NCI-H2029 (cell line): ENCODE results near the gene PCDHA4.
A peak's percentile ranks its signal among the peaks of the same experiment; 100 is the strongest.
"Not testable (repeated sequence)": the region's sequence is repeated elsewhere in the genome, so short reads cannot be mapped to it uniquely, and the experiment has no call there.

ENCODE experiments used
- DNase-seq: peaks from one replicate; lab custom pipeline; 2025; lab: John Stamatoyannopoulos, UW

The PCDHA4 gene

DNA sequence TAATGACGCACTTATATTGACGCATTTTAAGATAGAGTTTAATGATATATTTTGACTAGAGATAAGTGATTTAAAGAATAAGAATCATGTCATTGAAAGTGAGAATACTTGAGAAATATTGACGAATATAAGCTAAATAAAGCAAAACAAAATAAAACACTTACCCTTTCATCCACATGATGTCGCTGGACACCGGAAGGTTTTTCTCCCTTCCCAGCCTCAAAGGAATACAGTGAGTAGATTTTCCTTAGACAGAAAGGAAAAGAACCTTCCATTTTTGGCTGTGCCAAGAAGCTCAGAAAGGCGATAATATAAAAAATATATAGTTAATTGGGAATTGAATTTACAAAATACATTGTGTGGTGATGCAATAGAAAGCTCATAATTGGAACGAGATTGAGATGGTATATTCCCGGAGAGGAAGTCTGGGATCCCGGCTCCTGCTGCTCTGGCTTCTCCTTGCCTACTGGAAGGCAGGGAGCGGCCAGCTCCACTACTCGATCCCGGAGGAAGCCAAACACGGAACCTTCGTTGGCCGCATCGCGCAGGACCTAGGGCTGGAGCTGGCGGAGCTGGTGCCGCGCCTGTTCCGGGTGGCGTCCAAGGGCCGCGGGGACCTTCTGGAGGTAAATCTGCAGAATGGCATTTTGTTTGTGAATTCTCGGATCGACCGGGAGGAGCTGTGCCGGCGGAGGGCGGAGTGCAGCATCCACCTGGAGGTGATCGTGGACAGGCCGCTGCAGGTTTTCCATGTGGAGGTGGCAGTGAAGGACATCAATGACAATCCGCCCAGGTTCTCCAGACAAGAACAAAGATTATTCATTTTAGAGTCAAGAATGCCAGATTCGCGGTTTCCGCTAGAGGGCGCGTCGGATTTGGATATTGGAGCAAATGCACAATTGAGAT, 14.8 kb downstream of the PCDHA4 start, which contains the start of gene PCDHA5:
Gene PCDHA5, plus strand, starts transcription at position 239 of the 906 bp plus-strand sequence.
- DNase-seq = no peak

DNA sequence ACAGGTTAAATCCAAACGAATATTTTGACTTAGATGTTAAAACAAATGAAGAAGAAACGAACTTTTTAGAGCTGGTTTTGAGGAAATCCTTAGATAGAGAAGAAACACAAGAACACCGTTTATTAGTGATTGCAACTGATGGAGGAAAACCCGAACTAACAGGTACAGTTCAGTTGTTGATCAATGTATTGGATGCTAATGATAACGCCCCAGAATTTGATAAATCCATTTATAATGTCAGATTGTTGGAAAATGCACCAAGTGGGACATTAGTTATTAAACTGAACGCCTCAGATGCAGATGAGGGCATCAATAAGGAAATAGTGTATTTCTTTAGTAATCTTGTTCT, 15.4 kb downstream of the PCDHA4 start:
- DNase-seq = no peak

DNA sequence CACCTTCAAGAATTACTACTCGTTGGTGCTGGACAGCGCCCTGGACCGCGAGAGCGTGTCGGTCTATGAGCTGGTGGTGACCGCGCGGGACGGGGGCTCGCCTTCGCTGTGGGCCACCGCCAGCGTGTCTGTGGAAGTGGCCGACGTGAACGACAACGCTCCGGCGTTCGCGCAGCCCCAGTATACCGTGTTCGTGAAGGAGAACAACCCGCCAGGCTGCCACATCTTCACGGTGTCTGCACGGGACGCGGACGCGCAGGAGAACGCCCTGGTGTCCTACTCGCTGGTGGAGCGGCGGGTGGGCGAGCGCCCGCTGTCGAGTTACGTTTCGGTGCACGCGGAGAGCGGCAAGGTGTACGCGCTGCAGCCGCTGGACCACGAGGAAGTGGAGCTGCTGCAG, 16.1 kb downstream of the PCDHA4 start:
- DNase-seq = not testable (repeated sequence)

DNA sequence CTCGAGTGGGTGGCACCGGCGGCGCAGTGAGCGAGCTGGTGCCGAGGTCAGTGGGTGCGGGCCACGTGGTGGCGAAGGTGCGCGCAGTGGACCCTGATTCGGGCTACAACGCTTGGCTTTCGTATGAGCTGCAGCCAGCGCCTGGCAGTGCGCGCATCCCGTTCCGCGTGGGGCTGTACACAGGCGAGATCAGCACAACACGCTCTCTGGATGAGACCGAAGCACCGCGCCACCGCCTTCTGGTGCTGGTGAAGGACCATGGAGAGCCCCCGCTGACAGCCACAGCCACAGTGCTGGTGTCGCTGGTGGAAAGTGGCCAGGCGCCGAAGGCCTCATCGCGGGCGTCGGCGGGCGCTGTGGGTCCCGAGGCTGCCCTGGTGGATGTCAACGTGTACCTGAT, 16.6 kb downstream of the PCDHA4 start:
- DNase-seq = no peak

DNA sequence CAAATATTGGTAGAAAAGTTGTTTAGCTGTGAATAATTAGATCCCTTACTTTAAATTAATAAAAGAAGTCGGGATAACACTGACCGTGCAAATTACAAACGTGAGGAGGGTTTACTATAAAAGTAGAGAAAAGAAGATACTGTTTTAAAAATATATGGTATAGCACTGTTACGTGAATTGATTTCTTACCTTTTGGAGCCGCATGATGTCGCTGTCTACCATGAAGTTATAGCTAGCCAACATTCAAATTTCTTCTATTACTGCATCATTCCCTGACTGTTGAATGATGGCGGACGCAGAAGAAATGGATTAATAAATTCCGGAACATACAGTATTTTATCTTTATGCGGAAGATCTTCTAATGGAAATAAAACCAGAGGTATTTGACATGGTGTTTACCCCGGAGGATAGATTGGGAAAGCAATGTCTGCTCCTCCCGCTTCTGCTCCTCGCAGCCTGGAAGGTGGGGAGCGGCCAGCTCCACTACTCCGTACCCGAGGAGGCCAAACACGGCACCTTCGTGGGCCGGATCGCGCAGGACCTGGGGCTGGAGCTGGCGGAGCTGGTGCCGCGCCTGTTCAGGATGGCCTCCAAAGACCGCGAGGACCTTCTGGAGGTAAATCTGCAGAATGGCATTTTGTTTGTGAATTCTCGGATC, 21.0 kb downstream of the PCDHA4 start, which contains the start of gene PCDHA6:
Gene PCDHA6, plus strand, starts transcription at position 257 of the 658 bp plus-strand sequence. Its CDS starts 132 bp downstream, at position 389.
- no peak for DNase-seq

DNA sequence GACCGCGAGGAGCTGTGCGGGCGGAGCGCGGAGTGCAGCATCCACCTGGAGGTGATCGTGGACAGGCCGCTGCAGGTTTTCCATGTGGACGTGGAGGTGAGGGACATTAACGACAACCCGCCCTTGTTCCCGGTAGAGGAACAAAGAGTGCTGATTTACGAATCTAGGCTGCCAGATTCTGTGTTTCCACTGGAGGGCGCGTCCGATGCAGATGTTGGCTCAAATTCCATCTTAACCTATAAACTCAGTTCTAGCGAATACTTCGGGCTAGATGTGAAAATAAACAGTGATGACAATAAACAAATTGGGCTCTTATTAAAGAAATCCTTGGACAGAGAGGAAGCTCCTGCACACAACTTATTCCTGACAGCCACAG, 21.5 kb downstream of the PCDHA4 start:
- no peak for DNase-seq

DNA sequence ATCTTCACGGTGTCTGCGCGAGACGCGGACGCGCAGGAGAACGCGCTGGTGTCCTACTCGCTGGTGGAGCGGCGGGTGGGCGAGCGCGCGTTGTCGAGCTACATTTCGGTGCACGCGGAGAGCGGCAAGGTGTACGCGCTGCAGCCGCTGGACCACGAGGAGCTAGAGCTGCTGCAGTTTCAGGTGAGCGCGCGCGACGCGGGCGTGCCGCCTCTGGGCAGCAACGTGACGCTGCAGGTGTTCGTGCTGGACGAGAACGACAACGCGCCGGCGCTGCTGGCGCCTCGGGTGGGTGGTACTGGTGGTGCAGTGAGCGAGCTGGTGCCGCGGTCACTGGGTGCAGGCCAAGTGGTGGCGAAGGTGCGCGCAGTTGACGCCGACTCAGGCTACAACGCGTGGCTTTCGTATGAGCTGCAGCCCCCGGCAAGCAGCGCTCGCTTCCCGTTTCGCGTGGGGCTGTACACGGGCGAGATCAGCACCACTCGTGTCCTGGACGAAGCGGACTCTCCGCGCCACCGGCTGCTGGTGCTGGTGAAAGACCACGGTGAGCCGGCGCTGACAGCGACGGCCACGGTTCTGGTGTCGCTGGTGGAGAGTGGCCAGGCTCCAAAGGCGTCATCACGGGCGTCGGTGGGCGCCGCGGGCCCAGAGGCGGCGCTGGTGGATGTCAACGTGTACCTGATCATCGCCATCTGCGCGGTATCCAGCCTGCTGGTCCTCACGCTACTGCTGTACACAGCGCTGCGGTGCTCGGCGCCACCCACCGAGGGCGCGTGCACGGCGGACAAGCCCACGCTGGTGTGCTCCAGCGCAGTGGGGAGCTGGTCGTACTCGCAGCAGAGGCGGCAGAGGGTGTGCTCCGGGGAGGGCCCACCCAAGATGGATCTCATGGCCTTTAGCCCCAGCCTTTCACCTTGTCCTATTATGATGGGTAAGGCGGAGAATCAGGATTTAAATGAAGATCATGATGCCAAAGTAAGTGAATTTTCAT, 22.9 kb downstream of the PCDHA4 start:
- not testable (repeated sequence) for DNase-seq

DNA sequence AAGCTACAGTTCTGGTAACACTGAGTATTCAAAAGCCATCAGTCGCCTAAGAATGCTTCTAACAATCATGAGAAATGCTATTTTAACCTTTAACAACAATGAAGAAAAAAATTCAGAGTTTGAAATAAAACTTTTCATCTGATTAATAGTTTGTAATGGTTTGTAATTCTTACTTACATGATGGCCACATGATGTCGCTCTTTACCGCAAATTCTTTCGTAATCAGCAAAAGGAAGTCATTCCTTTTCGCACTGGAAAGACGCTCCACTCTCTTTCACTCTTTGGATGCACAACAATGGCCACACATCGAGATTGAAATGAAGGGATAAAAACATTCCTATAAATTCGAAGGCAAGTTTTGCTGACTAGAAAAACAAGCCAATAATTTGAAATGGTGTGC, 27.1 kb downstream of the PCDHA4 start, which contains the start of gene PCDHA7:
Gene PCDHA7, plus strand, starts transcription at position 277 of the 400 bp plus-strand sequence. Its CDS starts 115 bp downstream, at position 392.
- no peak for DNase-seq

DNA sequence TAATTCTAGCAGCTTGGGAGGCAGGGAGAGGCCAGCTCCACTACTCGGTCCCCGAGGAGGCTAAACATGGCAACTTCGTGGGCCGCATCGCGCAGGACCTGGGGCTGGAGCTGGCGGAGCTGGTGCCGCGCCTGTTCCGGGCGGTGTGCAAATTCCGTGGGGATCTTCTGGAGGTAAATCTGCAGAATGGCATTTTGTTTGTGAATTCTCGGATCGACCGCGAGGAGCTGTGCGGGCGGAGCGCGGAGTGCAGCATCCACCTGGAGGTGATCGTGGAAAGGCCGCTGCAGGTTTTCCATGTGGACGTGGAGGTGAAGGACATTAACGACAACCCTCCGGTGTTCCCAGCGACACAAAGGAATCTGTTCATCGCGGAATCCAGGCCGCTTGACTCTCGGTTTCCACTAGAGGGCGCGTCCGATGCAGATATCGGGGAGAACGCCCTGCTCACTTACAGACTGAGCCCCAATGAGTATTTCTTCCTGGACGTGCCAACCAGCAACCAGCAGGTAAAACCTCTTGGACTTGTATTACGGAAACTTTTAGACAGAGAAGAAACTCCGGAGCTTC, 27.7 kb downstream of the PCDHA4 start:
- not testable (repeated sequence) for DNase-seq

DNA sequence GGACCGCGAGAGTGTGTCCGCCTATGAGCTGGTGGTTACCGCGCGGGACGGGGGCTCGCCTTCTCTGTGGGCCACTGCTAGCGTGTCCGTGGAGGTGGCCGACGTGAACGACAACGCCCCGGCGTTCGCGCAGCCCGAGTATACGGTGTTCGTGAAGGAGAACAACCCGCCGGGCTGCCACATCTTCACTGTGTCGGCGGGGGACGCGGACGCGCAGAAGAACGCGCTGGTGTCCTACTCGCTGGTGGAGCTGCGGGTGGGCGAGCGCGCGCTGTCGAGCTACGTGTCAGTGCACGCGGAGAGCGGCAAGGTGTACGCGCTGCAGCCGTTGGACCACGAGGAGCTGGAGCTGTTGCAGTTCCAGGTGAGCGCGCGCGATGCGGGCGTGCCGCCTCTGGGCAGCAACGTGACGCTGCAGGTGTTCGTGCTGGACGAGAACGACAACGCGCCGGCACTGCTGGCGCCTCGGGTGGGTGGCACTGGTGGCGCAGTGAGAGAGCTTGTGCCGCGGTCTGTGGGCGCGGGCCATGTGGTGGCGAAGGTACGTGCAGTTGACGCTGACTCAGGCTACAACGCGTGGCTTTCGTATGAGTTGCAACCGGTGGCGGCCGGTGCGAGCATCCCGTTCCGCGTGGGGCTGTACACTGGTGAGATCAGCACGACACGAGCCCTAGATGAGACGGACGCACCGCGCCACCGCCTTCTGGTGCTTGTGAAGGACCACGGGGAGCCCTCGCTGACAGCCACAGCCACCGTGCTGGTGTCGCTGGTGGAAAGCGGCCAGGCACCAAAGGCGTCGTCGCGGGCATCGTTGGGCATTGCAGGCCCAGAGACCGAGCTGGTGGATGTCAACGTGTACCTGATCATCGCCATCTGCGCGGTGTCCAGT, 29.0 kb downstream of the PCDHA4 start:
- no peak for DNase-seq

DNA sequence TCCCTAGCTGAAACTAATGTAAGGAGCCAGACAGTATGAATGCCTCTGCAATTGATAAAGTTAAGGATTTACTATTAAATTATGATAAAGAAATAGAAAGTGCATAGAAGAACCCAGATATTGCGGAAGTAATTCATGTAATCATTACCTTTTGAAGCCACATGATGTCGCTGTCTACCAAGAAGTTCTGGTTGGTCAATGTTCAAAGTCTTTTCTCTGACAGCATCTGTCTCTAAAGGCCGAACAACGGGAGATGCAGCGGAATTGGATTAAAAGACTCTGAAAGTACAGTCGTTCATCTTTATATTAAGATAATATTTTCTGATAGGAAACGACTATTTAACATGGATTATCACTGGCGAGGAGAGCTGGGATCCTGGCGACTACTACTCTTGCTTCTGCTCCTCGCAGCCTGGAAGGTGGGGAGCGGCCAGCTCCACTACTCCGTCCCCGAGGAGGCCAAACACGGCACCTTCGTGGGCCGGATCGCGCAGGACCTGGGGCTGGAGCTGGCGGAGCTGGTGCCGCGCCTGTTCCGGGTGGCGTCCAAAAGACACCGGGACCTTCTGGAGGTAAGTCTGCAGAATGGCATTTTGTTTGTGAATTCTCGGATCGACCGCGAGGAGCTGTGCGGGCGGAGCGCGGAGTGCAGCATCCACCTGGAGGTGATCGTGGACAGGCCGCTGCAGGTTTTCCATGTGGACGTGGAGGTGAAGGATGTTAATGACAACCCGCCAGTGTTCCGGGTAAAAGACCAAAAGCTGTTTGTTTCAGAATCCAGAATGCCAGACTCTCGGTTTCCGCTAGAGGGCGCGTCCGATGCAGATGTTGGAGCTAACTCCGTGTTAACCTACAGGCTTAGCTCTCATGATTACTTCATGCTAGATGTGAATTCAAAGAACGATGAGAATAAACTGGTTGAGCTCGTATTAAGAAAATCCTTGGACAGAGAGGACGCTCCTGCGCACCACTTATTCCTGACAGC, 34.4 kb downstream of the PCDHA4 start, which contains the start of gene PCDHA8:
Gene PCDHA8, plus strand, starts transcription at position 210 of the 985 bp plus-strand sequence. Its CDS starts 135 bp downstream, at position 345.
- DNase-seq = peak; percentile 32

DNA sequence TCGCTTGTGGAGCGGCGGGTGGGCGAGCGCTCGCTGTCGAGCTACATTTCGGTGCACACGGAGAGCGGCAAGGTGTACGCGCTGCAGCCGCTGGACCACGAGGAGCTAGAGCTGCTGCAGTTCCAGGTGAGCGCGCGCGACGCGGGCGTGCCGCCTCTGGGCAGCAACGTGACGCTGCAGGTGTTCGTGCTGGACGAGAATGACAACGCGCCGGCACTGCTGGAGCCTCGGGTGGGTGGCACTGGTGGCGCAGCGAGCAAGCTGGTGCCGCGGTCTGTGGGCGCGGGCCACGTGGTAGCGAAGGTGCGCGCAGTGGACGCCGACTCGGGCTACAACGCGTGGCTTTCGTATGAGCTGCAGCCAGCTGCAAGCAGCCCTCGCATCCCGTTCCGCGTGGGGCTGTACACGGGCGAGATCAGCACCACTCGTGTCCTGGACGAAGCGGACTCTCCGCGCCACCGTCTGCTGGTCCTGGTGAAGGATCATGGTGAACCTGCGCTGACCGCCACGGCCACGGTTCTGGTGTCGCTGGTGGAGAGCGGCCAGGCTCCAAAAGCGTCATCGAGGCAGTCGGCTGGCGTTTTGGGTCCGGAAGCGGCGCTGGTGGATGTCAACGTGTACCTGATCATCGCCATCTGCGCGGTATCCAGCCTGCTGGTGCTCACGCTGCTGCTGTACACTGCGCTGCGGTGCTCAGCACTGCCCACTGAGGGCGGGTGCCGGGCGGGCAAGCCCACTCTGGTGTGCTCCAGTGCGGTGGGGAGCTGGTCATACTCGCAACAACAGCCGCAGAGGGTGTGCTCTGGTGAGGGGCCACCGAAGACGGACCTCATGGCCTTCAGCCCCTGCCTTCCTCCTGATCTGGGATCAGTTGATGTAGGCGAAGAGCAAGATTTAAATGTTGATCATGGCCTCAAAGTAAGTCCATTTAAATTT, 36.2 kb downstream of the PCDHA4 start:
- no peak for DNase-seq

DNA sequence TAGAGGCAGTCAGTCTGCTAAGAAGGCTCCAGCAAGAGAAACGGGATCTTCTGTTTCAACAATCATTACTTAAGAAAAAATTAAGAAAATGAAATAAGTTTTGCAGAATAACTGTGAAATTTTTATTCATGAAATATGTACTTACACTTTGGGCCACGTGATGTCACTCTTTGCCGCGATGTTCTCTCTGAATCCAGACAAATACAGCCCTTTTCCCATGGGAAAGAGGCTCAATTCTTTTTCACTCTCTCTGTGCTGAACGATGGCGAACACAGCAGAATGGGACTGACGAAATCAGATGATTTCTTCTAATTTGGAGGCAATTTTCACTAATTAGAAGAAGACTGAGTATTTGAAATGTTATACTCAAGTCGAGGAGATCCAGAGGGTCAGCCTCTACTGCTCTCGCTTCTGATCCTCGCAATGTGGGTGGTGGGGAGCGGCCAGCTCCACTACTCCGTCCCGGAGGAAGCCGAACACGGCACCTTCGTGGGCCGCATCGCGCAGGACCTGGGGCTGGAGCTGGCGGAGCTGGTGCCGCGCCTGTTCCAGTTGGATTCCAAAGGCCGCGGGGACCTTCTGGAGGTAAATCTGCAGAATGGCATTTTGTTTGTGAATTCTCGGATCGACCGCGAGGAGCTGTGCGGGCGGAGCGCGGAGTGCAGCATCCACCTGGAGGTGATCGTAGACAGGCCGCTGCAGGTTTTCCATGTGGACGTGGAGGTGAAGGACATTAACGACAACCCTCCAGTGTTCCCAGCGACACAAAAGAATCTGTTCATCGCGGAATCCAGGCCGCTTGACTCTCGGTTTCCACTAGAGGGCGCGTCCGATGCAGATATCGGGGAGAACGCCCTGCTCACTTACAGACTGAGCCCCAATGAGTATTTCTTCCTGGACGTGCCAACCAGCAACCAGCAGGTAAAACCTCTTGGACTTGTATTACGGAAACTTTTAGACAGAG, 41.6 kb downstream of the PCDHA4 start, which contains the start of gene PCDHA9:
Gene PCDHA9, plus strand, starts transcription at position 244 of the 964 bp plus-strand sequence. Its CDS starts 114 bp downstream, at position 358.
- not testable (repeated sequence) for DNase-seq

DNA sequence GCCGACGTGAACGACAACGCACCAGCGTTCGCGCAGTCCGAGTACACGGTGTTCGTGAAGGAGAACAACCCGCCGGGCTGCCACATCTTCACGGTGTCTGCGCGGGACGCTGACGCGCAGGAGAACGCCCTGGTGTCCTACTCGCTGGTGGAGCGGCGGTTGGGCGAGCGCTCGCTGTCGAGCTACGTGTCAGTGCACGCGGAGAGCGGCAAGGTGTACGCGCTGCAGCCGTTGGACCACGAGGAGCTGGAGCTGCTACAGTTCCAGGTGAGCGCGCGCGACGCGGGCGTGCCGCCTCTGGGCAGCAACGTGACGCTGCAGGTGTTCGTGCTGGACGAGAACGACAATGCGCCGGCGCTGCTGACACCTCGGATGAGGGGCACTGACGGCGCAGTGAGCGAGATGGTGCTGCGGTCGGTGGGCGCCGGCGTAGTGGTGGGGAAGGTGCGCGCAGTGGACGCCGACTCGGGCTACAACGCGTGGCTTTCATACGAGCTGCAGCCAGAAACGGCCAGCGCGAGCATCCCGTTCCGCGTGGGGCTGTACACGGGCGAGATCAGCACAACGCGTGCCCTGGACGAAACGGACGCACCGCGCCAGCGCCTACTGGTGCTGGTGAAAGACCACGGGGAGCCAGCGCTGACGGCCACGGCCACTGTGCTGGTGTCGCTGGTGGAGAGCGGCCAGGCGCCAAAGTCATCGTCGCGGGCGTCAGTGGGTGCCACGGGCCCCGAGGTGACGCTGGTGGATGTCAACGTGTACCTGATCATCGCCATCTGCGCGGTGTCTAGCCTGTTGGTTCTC, 43.2 kb downstream of the PCDHA4 start:
- not testable (repeated sequence) for DNase-seq

DNA sequence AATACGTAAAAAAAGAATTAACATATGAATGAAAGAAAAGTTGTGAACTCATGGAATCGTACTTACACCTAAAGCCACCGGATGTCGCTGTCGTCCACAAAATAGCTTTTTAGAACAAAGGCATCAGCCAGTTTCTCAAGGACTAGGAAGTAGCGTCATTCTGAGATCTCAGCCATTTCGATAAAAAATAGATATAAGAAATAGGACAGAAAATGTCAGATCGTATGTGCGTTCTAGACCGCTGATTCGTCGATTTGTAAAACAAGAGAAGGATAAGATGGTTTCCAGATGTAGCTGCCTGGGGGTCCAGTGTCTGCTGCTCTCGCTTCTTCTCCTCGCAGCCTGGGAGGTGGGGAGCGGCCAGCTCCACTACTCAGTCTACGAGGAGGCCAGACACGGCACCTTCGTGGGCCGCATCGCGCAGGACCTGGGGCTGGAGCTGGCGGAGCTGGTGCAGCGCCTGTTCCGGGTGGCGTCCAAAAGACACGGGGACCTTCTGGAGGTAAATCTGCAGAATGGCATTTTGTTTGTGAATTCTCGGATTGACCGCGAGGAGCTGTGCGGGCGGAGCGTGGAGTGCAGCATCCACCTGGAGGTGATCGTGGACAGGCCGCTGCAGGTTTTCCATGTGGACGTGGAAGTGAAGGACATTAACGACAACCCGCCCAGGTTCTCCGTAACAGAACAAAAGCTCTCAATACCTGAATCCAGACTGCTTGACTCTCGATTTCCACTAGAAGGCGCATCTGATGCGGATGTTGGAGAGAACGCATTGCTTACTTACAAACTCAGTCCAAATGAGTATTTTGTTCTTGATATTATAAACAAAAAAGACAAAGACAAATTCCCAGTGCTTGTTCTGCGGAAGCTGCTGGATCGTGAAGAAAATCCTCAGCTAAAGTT, 49.2 kb downstream of the PCDHA4 start, which contains the start of gene PCDHA10:
Gene PCDHA10, plus strand, starts transcription at position 126 of the 903 bp plus-strand sequence. Its CDS starts 152 bp downstream, at position 278.
- DNase-seq = no peak
